ENCODE measurements around the gene CAMKMT. TPM values are rescaled to one million over a fixed set of nuclear protein-coding genes. Genes with fewer than 3 reads are reported as not detected.

CAMKMT gene
- total RNA-seq, 2 donors from 2014 or later = 6.6 to 7.1 TPM

- intact Hi-C loops (cut with DNase I) = no loop called here
- DNase-seq (no peak), ATAC-seq (no peak)
These were observed 457.3 kb downstream of the CAMKMT start for GRCh38 chr2:44819061-44819460.

GRCh38 chr2:44821500-44821899 is 459.8 kb downstream of the CAMKMT start:
- DNase-seq (no peak), ATAC-seq (no peak)
- intact Hi-C loops (cut with DNase I) = no loop called here

- no peak for ATAC-seq
- intact Hi-C loops (cut with DNase I) = no loop called here
- DNase-seq = no peak
These were observed 460.4 kb downstream of the CAMKMT start for GRCh38 chr2:44822174-44822573.

Other genes starting within 250 kb of the CAMKMT start
- gene PPM1B, start 193.1 kb upstream of the CAMKMT start, total RNA-seq = 10 to 100 TPM; 41.1 to 42.3 TPM
- under 1 TPM in 1 of 2 donors, not detected in 1; 0.24 TPM for gene SLC3A1, start 86.5 kb upstream of the CAMKMT start, total RNA-seq
- gene PREPL, start 453 bp upstream of the CAMKMT start, total RNA-seq = 10 to 100 TPM; 70.4 to 77.4 TPM

All from left cardiac atrium (tissue), 4 donors.